Esophagus muscularis mucosa (tissue), 3 donors: ENCODE results near the gene CIAO2A.

ENCODE experiments used
- CTCF ChIP-seq, 3 experiments: fragments of 200-600 bp in 2 of 3; fragments of 450-650 bp in 1 of 3; sonication (generic) in 2 of 3; IDR thresholded peaks; one replicate each; pipeline ENCODE4 v1.5.1; 2017 to 2019; ENCODE audit warnings: antibody characterized with exemption in 3 of 3, mild to moderate bottlenecking in 2 of 3, moderate library complexity in 1 of 3
- POLR2A ChIP-seq: fragments of 450-650 bp; IDR thresholded peaks from one replicate; pipeline ENCODE4 v1.6.1; 2017; ENCODE audit warnings: antibody characterized with exemption, moderate library complexity, mild to moderate bottlenecking, low read depth

DNA sequence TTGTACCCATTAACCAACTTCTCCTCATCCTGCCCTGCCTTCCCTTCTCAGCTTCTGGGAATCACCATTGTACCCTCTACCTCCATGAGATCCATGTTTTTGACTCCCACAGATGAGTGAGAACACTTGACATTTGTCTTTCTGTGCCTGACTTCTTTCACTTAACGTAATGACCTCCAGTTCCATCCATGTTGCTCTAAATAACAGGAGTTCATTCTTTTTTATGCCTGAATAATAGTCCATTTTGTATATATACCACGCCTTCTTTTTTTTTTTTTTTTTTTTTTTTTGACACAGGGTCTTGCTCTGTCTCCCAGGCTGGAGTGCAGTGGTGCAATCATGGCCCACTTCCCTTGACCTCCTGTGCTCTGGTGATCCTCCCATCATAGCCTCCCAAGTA is 8.9 kb upstream of the CIAO2A start:
- TF ChIP-seq POLR2A (no peak), CTCF (IDR thresholded peaks at IDR 0.05) (no peak)
